Measurements from ENCODE around the gene BMP3.

DNA sequence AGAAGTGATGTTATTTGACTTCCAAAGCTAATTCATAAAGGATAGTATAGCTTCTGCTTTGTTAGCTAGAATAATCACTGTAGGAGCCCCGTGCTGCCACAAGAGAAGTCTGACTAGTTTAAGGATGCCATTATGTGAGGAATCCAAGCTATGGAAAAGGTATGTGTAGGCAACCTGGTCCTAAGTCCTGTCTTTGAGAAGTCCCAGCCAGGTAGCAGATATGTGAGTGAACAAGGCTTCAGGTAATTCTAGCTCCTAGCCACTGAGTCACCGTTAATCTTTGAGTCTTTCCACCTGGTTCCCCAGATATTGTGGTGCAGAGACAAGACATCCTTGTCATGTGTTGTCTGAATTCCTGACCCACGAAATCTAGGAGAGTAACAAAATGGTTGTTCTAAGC is 55.5 kb downstream of the BMP3 start:
- TF ChIP-seq CTCF (IDR thresholded peaks at IDR 0.05): no peak
- TF ChIP-seq EP300 (IDR thresholded peaks at IDR 0.05): no peak
- TF ChIP-seq POLR2A (IDR thresholded peaks at IDR 0.05): no peak

Data from suprapubic skin (tissue), 3 donors.